Loucy (cell line): ENCODE results near the gene LUZP1.

Source experiments
- CTCF ChIP-seq: fragments of 200-600 bp; sonication (generic); conservative IDR thresholded peaks from 2 replicates; pipeline ENCODE4 v1.5.1; 2014; ENCODE audit warnings: mild to moderate bottlenecking, antibody characterized with exemption, low read length
- EZH2phosphoT487 ChIP-seq: fragments of 200-600 bp; IDR thresholded peaks from 2 replicates; pipeline ENCODE4 v1.6.1; 2018; ENCODE audit warnings: antibody characterized with exemption, mild to moderate bottlenecking, moderate library complexity, borderline replicate concordance

- no peak for TF ChIP-seq CTCF
- no peak for TF ChIP-seq EZH2phosphoT487
These were observed 42.5 kb downstream of the LUZP1 start for GRCh38 chr1:23126200-23126599.
